B cell (primary cell): Measurements from ENCODE around the gene COG7. TPM values are rescaled to one million over a fixed set of nuclear protein-coding genes. Genes with fewer than 3 reads are reported as not detected.

Experiments used
- ATAC-seq: fragments of 200-7000 bp; cut with Tn5 transposase; one replicate; pipeline ENCODE4 v1.10.0; 2021; ENCODE audit warnings: low read depth, mild to moderate bottlenecking, moderate number of reproducible peaks, moderate library complexity
- CTCF ChIA-PET: fragments of 350-600 bp; sonication (Branson Sonifier 250); formaldehyde crosslinking; loops from one replicate; lab custom pipeline; 2021; ENCODE audit warnings: antibody characterized with exemption, inconsistent platforms; lab: Charles Lee
- POLR2A ChIA-PET: fragments of 350-600 bp; sonication (Branson Sonifier 250); formaldehyde crosslinking; loops from one replicate; lab custom pipeline; 2021; ENCODE audit warnings: antibody characterized with exemption; lab: Charles Lee
- DNase-seq: peaks from one replicate; pipeline ENCODE4 v3.0.0; 2013
- H2AFZ ChIP-seq: 2 replicates; pipeline ENCODE4 v1.6.1; 2012; ENCODE audit warnings: mild to moderate bottlenecking, low read depth, low read length; ENCODE audit not compliant: insufficient read depth, poor library complexity, severe bottlenecking
- H3K27ac ChIP-seq, 2 donors: 1 replicate in 1 of 2; 2 replicates in 1 of 2; pipeline ENCODE4 v1.5.1; 2012 to 2013; ENCODE audit warnings: low read length in 2 of 2, mild to moderate bottlenecking in 2 of 2, moderate library complexity in 1 of 2
- H3K27me3 ChIP-seq, 4 experiments: fragments of 200-600 bp in 1 of 4; sonication (generic) in 1 of 4; replicated peaks in 1 of 4; 1 replicate in 2 of 4; 2 replicates in 2 of 4; pipeline versions ENCODE4 v1.6.1 to v1.7.0; 2013 to 2016; ENCODE audit warnings: low read length in 3 of 4, mild to moderate bottlenecking in 2 of 4, mixed read lengths in 1 of 4, moderate library complexity in 1 of 4; ENCODE audit not compliant: insufficient read depth in 4 of 4, control insufficient read depth in 3 of 4; ENCODE audit errors: control extremely low read depth in 1 of 4
- H3K36me3 ChIP-seq, 2 experiments: replicated peaks in 1 of 2; 1 replicate in 1 of 2; 2 replicates in 1 of 2; pipeline versions ENCODE4 v1.6.1 to v1.7.1; 2013; ENCODE audit warnings: low read length in 1 of 2; ENCODE audit not compliant: insufficient read depth in 2 of 2, control insufficient read depth in 1 of 2; ENCODE audit errors: control extremely low read depth in 1 of 2, extremely low read depth in 1 of 2
- H3K4me1 ChIP-seq, 2 donors: fragments of 200-600 bp in 1 of 2; sonication (generic) in 1 of 2; 1 replicate in 1 of 2; 2 replicates in 1 of 2; pipeline versions ENCODE4 v1.5.1 to v1.6.1; 2013 to 2017; ENCODE audit warnings: low read length in 2 of 2; ENCODE audit not compliant: control insufficient read depth in 2 of 2, insufficient read depth in 2 of 2
- H3K4me2 ChIP-seq: replicated peaks from 2 replicates; pipeline ENCODE3; 2012; ENCODE audit warnings: mild to moderate bottlenecking, low read depth, low read length; ENCODE audit not compliant: poor library complexity, severe bottlenecking
- H3K4me3 ChIP-seq, 5 experiments: fragments of 200-600 bp in 1 of 5; sonication (generic) in 1 of 5; 1 replicate in 3 of 5; 2 replicates in 2 of 5; pipeline versions ENCODE4 v1.5.1 to v1.7.0; 2011 to 2016; ENCODE audit warnings: low read length in 4 of 5, mild to moderate bottlenecking in 4 of 5, low read depth in 2 of 5, control low read depth in 1 of 5, moderate library complexity in 1 of 5; ENCODE audit not compliant: insufficient read depth in 1 of 5; ENCODE audit errors: control extremely low read depth in 1 of 5, extremely low read depth in 1 of 5
- H3K79me2 ChIP-seq: fragments of 200-600 bp; sonication (generic); one replicate; pipeline ENCODE4 v1.6.0; 2016; ENCODE audit warnings: low read length; ENCODE audit not compliant: control insufficient read depth, insufficient read depth
- H3K9ac ChIP-seq: fragments of 200-600 bp; sonication (generic); 2 replicates; pipeline ENCODE4 v1.6.1; 2017; ENCODE audit warnings: mild to moderate bottlenecking, low read length, moderate library complexity
- H3K9me3 ChIP-seq, 3 donors: one replicate each; pipeline versions ENCODE4 v1.6.1 to v1.7.1; 2013; ENCODE audit warnings: low read length in 2 of 3; ENCODE audit not compliant: control insufficient read depth in 2 of 3, insufficient read depth in 1 of 3; ENCODE audit errors: control extremely low read depth in 1 of 3
- H4K20me1 ChIP-seq: 2 replicates; pipeline ENCODE4 v1.6.0; 2012; ENCODE audit warnings: mild to moderate bottlenecking, low read length; ENCODE audit not compliant: insufficient read depth, control insufficient read depth, poor library complexity, severe bottlenecking
- H3K27ac Mint-ChIP-seq: one replicate; pipeline ENCODE4 v1.8.0; 2021; ENCODE audit warnings: mixed read lengths
- H3K27me3 Mint-ChIP-seq: one replicate; pipeline ENCODE4 v1.8.0; 2021; ENCODE audit warnings: mixed read lengths
- H3K4me1 Mint-ChIP-seq: one replicate; pipeline ENCODE4 v1.8.0; 2021; ENCODE audit warnings: mixed read lengths
- H3K4me3 Mint-ChIP-seq: one replicate; pipeline ENCODE4 v1.8.0; 2021; ENCODE audit warnings: mixed read lengths
- H3K9me3 Mint-ChIP-seq: one replicate; pipeline ENCODE4 v1.8.0; 2022; ENCODE audit warnings: mixed read lengths; ENCODE audit not compliant: insufficient read depth
- EZH2 ChIP-seq: IDR thresholded peaks from 2 replicates; pipeline ENCODE4 v1.6.1; 2012; ENCODE audit warnings: borderline replicate concordance, low read depth, mild to moderate bottlenecking, moderate library complexity, low read length; ENCODE audit not compliant: insufficient read depth, poor library complexity, severe bottlenecking
- WGBS: methylation state at CpG from one replicate; pipeline ENCODE4 v1.1.5; 2013; ENCODE audit warnings: missing lambda C conversion rate; ENCODE audit not compliant: insufficient coverage; 5-methylcytosine and 5-hydroxymethylcytosine counted together
- intact Hi-C: fragments of 100-400 bp; cut with micrococcal nuclease; formaldehyde crosslinking; loops from one replicate; pipeline ENCODE4 v1.10.0; 2022
- polyA plus RNA-seq: library from polyadenylated mRNA; depleted of rRNA; stranded (reverse); fragments of >200 nt; gene quantifications from 2 replicates; pipeline ENCODE4 v1.2.3, GENCODE V29; 2012
- total RNA-seq, 2 donors: library from RNA; stranded (reverse); fragments of 120-200 nt in 1 of 2; gene quantifications; 1 replicate in 1 of 2; 2 replicates in 1 of 2; pipeline versions ENCODE4 v1.2.3 to v1.2.4, GENCODE V29; 2013 to 2022
- TF ChIP-seq, protein P1 (sequence below): fragments of 200-600 bp; IDR thresholded peaks from one replicate; pipeline ENCODE4 v1.8.0; 2022; ENCODE audit warnings: antibody characterized with exemption, mild to moderate bottlenecking

The COG7 gene
- total and polyA plus RNA-seq, 2 donors (not counting 1 experiment from before 2014, with no cell fraction given): 21.3 to 37.8 TPM

DNA sequence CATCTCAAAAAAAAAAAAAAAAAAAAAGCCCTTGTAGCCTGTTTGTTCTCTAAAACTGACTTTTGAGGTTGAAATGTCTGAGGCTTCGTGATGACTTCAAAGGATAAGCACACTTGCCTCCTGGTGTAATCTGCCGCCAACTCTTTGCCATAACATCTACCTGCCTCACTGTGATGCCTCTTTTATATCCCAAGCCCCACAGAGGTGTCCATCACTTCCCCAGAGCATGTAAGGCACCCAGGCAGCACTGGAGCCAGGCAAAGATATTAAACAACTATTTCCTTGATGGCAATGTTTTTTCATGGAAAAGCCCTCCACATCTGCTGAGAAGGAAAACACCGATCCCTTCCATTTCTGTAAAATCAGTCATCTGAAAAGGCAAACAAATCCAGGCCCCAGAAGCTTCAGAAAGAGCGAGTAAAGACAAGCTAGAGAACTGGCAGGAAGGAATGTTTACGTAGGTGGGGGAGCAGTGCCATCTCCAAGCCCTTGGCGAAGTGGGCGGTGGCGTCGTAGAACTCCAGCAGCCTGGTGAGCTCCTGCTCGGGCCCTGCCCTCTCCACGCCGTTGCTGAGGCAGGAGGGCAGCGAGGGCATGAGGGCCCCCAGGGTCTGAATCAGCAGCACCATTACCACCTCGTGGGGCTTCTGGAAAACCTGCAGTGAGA is 28.6 kb downstream of the COG7 start:
- no peak for DNase-seq
- no peaks in the 10 kb centered on the region for H3K9me3 Mint-ChIP-seq
- Histone ChIP-seq H3K9ac (no peak overlapping the region), H3K9me3 (no peaks in the 10 kb centered on the region), H3K27ac (no peak overlapping the region), H4K20me1 (no peaks in the 10 kb centered on the region), H3K79me2 (no peaks in the 10 kb centered on the region), H3K27me3 (no peaks in the 10 kb centered on the region), H2AFZ (no peak overlapping the region), H3K4me2 (no peak overlapping the region), H3K4me3 (no peak overlapping the region), H3K36me3 (peaks cover 0 to 4% of the 10 kb centered on the region in 2 experiments), H3K4me1 (no peaks in the 10 kb centered on the region)
- ATAC-seq: no peak
- no peak for TF ChIP-seq EZH2
- TF ChIP-seq, protein P1, sequence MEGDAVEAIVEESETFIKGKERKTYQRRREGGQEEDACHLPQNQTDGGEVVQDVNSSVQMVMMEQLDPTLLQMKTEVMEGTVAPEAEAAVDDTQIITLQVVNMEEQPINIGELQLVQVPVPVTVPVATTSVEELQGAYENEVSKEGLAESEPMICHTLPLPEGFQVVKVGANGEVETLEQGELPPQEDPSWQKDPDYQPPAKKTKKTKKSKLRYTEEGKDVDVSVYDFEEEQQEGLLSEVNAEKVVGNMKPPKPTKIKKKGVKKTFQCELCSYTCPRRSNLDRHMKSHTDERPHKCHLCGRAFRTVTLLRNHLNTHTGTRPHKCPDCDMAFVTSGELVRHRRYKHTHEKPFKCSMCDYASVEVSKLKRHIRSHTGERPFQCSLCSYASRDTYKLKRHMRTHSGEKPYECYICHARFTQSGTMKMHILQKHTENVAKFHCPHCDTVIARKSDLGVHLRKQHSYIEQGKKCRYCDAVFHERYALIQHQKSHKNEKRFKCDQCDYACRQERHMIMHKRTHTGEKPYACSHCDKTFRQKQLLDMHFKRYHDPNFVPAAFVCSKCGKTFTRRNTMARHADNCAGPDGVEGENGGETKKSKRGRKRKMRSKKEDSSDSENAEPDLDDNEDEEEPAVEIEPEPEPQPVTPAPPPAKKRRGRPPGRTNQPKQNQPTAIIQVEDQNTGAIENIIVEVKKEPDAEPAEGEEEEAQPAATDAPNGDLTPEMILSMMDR: no peak
- no peak overlapping the region for H3K27ac Mint-ChIP-seq
- H3K4me1 Mint-ChIP-seq: no peaks in the 10 kb centered on the region
- WGBS: 97% methylated on average over 13 of the region's 14 CpGs
- H3K27me3 Mint-ChIP-seq: no peaks in the 10 kb centered on the region
- intact Hi-C loops: no loop called here
- ChIA-PET POLR2A (no interaction called here), CTCF (interaction anchor here (4.5 kb wide), 1 partner anchor 11 kb away, joined by 33 read pairs; no protein-coding TSS in a partner anchor)
- no peak overlapping the region for H3K4me3 Mint-ChIP-seq

DNA sequence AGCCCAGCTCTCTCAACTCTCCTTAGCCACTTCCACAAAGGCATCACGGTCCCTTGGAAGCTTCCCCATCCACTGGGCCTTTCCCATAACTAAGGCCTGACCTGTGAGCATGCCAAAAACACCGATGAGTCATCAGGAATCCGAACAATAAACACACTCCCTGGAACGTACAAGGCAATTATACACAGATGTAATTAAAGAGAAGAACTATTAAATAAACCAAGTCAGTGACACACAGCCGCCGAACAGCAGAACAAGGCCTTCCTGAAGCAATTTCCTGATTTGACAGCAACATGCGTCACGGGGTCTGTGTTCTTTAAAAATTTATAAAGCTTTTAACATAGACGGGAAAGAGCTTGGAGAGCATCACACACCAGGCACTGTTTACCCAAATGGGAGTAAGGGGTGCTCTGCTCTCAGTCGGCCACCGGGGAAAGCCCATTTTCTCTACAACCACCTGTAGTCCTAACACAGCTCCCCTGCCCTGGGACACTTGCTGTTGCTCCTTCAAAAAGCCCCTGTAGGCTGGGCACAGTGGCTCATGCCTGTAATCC is 29.4 kb downstream of the COG7 start:
- Histone ChIP-seq H3K79me2 (no peaks in the 10 kb centered on the region), H3K27me3 (no peaks in the 10 kb centered on the region), H3K27ac (no peak overlapping the region), H3K4me1 (no peaks in the 10 kb centered on the region), H3K9ac (no peak overlapping the region), H3K4me3 (no peak overlapping the region), H2AFZ (no peak overlapping the region), H3K9me3 (no peaks in the 10 kb centered on the region), H4K20me1 (no peaks in the 10 kb centered on the region), H3K36me3 (peaks cover 0 to 4% of the 10 kb centered on the region in 2 experiments), H3K4me2 (no peak overlapping the region)
- TF ChIP-seq EZH2: no peak
- TF ChIP-seq, protein P1: no peak
- H3K27me3 Mint-ChIP-seq: no peaks in the 10 kb centered on the region
- no peak for DNase-seq
- no peak overlapping the region for H3K27ac Mint-ChIP-seq
- 98% methylated on average over 6 of the region's 11 CpGs for WGBS
- no peaks in the 10 kb centered on the region for H3K4me1 Mint-ChIP-seq
- intact Hi-C loops: no loop called here
- no peak for ATAC-seq
- ChIA-PET CTCF (interaction anchor here (4.5 kb wide), 1 partner anchor 12 kb away, joined by 33 read pairs; no protein-coding TSS in a partner anchor), POLR2A (no interaction called here)
- H3K9me3 Mint-ChIP-seq: no peaks in the 10 kb centered on the region
- H3K4me3 Mint-ChIP-seq: no peak overlapping the region
